Neural cell (in vitro differentiated cells): Measurements from ENCODE around the gene DYNC1LI2. TPM values are rescaled to one million over a fixed set of nuclear protein-coding genes. Genes with fewer than 3 reads are reported as not detected.

Source experiments
- H2AFZ ChIP-seq: fragments of 200-600, 300-800 bp; sonication (generic), shearing (Covaris generic); 2 replicates; pipeline ENCODE4 v1.6.0; 2014; ENCODE audit warnings: low read depth, mild to moderate bottlenecking, antibody characterized with exemption, low read length, moderate library complexity
- H3F3A ChIP-seq: fragments of 200-600 bp; shearing (Covaris generic); 2 replicates; pipeline ENCODE4 v1.6.1; 2016; ENCODE audit warnings: mild to moderate bottlenecking, moderate library complexity, mixed read lengths, antibody characterized with exemption, low read length; ENCODE audit not compliant: insufficient read depth, poor library complexity, severe bottlenecking
- H3K27ac ChIP-seq: fragments of 200-600, 300-800 bp; sonication (generic), shearing (Covaris generic); 2 replicates; pipeline ENCODE4 v1.5.1; 2014; ENCODE audit warnings: mild to moderate bottlenecking, low read length, moderate library complexity
- H3K27me3 ChIP-seq: fragments of 300-800, 200-600 bp; sonication (generic), shearing (Covaris generic); 2 replicates; pipeline ENCODE4 v1.6.0; 2014; ENCODE audit warnings: mild to moderate bottlenecking, low read depth, low read length, moderate library complexity; ENCODE audit not compliant: insufficient read depth
- H3K36me3 ChIP-seq: fragments of 300-800, 200-600 bp; sonication (generic), shearing (Covaris generic); 2 replicates; pipeline ENCODE4 v1.5.1; 2014; ENCODE audit warnings: mild to moderate bottlenecking, antibody characterized with exemption, low read length, moderate library complexity; ENCODE audit not compliant: insufficient read depth
- H3K4me2 ChIP-seq: fragments of 300-800, 200-600 bp; sonication (generic), shearing (Covaris generic); 2 replicates; pipeline ENCODE4 v1.6.0; 2014; ENCODE audit warnings: mild to moderate bottlenecking, low read length
- H3K4me3 ChIP-seq: fragments of 300-800, 200-600 bp; sonication (generic), shearing (Covaris generic); 2 replicates; pipeline ENCODE4 v1.5.1; 2014; ENCODE audit warnings: mild to moderate bottlenecking, low read length, moderate library complexity
- H3K79me2 ChIP-seq: fragments of 200-600 bp; shearing (Covaris generic); replicated peaks from 2 replicates; pipeline ENCODE4 v1.6.0; 2014; ENCODE audit warnings: mild to moderate bottlenecking, low read length, moderate library complexity; ENCODE audit not compliant: insufficient read depth
- H3K9ac ChIP-seq: fragments of 300-800, 200-600 bp; sonication (generic), shearing (Covaris generic); 2 replicates; pipeline ENCODE4 v1.6.1; 2016; ENCODE audit warnings: mild to moderate bottlenecking, low read length, mixed read lengths
- H3K9me2 ChIP-seq: fragments of 200-600 bp; shearing (Covaris generic); 2 replicates; pipeline ENCODE4 v1.6.1; 2016; ENCODE audit warnings: mild to moderate bottlenecking, low read length, mixed read lengths; ENCODE audit not compliant: insufficient read depth
- H3K9me3 ChIP-seq: fragments of 200-600, 300-800 bp; sonication (generic), shearing (Covaris generic); 2 replicates; pipeline ENCODE4 v1.6.1; 2016; ENCODE audit warnings: mild to moderate bottlenecking, mixed run types, low read length, moderate library complexity, mixed read lengths
- H4K20me1 ChIP-seq: fragments of 200-600 bp; shearing (Covaris generic); 2 replicates; pipeline ENCODE4 v1.6.1; 2016; ENCODE audit warnings: mild to moderate bottlenecking, mixed run types; ENCODE audit not compliant: insufficient read depth
- CTCF ChIP-seq: fragments of 450-650 bp; IDR thresholded peaks from 2 replicates; pipeline ENCODE4 v1.5.1; 2014; ENCODE audit warnings: antibody characterized with exemption, mild to moderate bottlenecking, moderate library complexity; ENCODE audit not compliant: poor library complexity, severe bottlenecking
- EP300 ChIP-seq: fragments of 450-650 bp; conservative IDR thresholded peaks from 2 replicates; pipeline ENCODE4 v1.6.1; 2014; ENCODE audit warnings: antibody characterized with exemption, mild to moderate bottlenecking, moderate library complexity; ENCODE audit not compliant: poor library complexity, severe bottlenecking
- EZH2 ChIP-seq: fragments of 200-600, 300-800 bp; shearing (Covaris generic), sonication (generic); IDR thresholded peaks from 2 replicates; pipeline ENCODE4 v1.6.1; 2014; ENCODE audit warnings: antibody characterized with exemption, low read length, borderline replicate concordance, mild to moderate bottlenecking; ENCODE audit not compliant: insufficient read depth, poor library complexity, severe bottlenecking
- MXI1 ChIP-seq: fragments of 450-650 bp; conservative IDR thresholded peaks from 2 replicates; pipeline ENCODE4 v1.6.1; 2014; ENCODE audit warnings: antibody characterized with exemption, mild to moderate bottlenecking; ENCODE audit not compliant: poor library complexity, severe bottlenecking
- POLR2AphosphoS5 ChIP-seq: IDR thresholded peaks from 2 replicates; pipeline ENCODE4 v1.6.1; 2012
- RAD21 ChIP-seq: fragments of 450-650 bp; conservative IDR thresholded peaks from 2 replicates; pipeline ENCODE4 v1.6.1; 2014; ENCODE audit warnings: antibody characterized with exemption, mild to moderate bottlenecking, moderate library complexity
- REST ChIP-seq: IDR thresholded peaks from 2 replicates; pipeline ENCODE4 v1.6.1; 2012; ENCODE audit warnings: borderline replicate concordance
- SMC3 ChIP-seq: fragments of 450-650 bp; conservative IDR thresholded peaks from 2 replicates; pipeline ENCODE4 v1.6.1; 2014; ENCODE audit warnings: antibody characterized with exemption, mild to moderate bottlenecking, moderate library complexity; ENCODE audit not compliant: poor library complexity
- TAF1 ChIP-seq: IDR thresholded peaks from 2 replicates; pipeline ENCODE4 v1.6.1; 2012; ENCODE audit warnings: low read depth
- polyA plus RNA-seq: library from polyadenylated mRNA; depleted of rRNA; stranded (reverse); fragments of >200 nt; gene quantifications from 2 replicates; pipeline ENCODE4 v1.2.3, GENCODE V29; 2014

The DYNC1LI2 gene
- polyA plus RNA-seq, 1 donor from 2014 or later, result 249 TPM

DNA sequence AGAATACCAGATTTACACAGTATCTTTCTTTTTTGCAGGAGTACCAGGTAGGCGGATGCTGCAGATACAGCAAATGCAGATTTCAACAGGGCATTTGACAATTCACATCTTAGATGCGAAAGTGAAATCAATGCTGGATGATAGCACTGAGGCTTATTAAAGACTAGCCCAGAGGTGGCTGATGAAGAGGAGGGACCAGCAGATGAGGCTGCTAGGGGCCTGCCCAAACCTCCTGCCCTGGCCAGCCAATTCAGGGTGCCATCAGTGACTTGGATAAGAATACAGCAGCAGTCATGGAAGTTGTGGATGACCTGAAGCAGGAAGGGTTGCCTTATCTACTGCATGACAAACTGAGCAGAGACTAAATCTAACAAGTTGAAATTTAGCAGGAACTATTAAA is 1.5 kb upstream of the DYNC1LI2 start:
- H3K4me3 ChIP-seq, result no peak overlapping the region
- no peak overlapping the region for H2AFZ ChIP-seq
- peaks cover 39% of the 10 kb centered on the region for H3K79me2 ChIP-seq
- H3K27ac ChIP-seq, result no peak overlapping the region
- no peak for TF ChIP-seq RAD21
- no peak for TF ChIP-seq REST
- TF ChIP-seq POLR2AphosphoS5, result no peak
- TF ChIP-seq CTCF, result no peak
- TF ChIP-seq EZH2, result no peak
- TF ChIP-seq SMC3, result no peak
- no peak for TF ChIP-seq TAF1
- TF ChIP-seq EP300, result no peak
- TF ChIP-seq MXI1, result no peak
- H3K4me2 ChIP-seq, result no peak overlapping the region
- no peaks in the 10 kb centered on the region for H3F3A ChIP-seq
- no peaks in the 10 kb centered on the region for H3K27me3 ChIP-seq
- H3K9me2 ChIP-seq, result no peaks in the 10 kb centered on the region
- H3K9ac ChIP-seq, result no peak overlapping the region
- H4K20me1 ChIP-seq, result no peaks in the 10 kb centered on the region
- H3K9me3 ChIP-seq, result no peaks in the 10 kb centered on the region
- no peaks in the 10 kb centered on the region for H3K36me3 ChIP-seq

GRCh38 chr16:66752379-66752778 is 970 bp upstream of the DYNC1LI2 start:
- Histone ChIP-seq H3F3A (no peaks in the 10 kb centered on the region), H3K4me2 (no peak overlapping the region), H3K9ac (no peak overlapping the region), H4K20me1 (no peaks in the 10 kb centered on the region), H3K4me3 (no peak overlapping the region), H3K27me3 (no peaks in the 10 kb centered on the region), H2AFZ (peak overlapping the region; percentile 51), H3K27ac (no peak overlapping the region), H3K79me2 (peaks cover 43% of the 10 kb centered on the region), H3K9me2 (no peaks in the 10 kb centered on the region), H3K9me3 (no peaks in the 10 kb centered on the region), H3K36me3 (no peaks in the 10 kb centered on the region)
- TF ChIP-seq RAD21, result no peak
- TF ChIP-seq TAF1, result no peak
- no peak for TF ChIP-seq MXI1
- no peak for TF ChIP-seq EP300
- TF ChIP-seq SMC3, result no peak
- no peak for TF ChIP-seq CTCF
- no peak for TF ChIP-seq EZH2
- no peak for TF ChIP-seq REST
- TF ChIP-seq POLR2AphosphoS5, result no peak
